PC-9 (cell line): ENCODE results near the gene HBP1. TPM values are rescaled to one million over a fixed set of nuclear protein-coding genes. Genes with fewer than 3 reads are reported as not detected.

Source experiments
- BruUV-seq: library from RNA; stranded (reverse); fragments of 400-500 nt; replicated peaks from 2 replicates; lab custom pipeline; 2021; lab: Mats Ljungman, UMichigan
- CTCF ChIA-PET: fragments of 300-600 bp; sonication (Branson Sonifier 250); formaldehyde crosslinking; loops from one replicate; lab custom pipeline; 2022; ENCODE audit warnings: antibody characterized with exemption; lab: Charles Lee
- POLR2A ChIA-PET: fragments of 300-600 bp; sonication (Branson Sonifier 250); formaldehyde crosslinking; loops from one replicate; lab custom pipeline; 2022; ENCODE audit warnings: antibody characterized with exemption; ENCODE audit not compliant: unreplicated experiment; lab: Charles Lee
- DNase-seq, 2 experiments: peaks; one replicate each; pipeline versions ENCODE4 v3.0.0 to v3.0.0-alpha.2; 2015 to 2022; ENCODE audit warnings: mixed read lengths in 1 of 2
- H2AFZ ChIP-seq: fragments of 200-600 bp; sonication (generic); 2 replicates; pipeline ENCODE4 v1.8.1; 2017; ENCODE audit warnings: antibody characterized with exemption
- H3F3A ChIP-seq: fragments of 200-600 bp; sonication (generic); 2 replicates; pipeline ENCODE4 v1.8.1; 2017; ENCODE audit warnings: antibody characterized with exemption, mild to moderate bottlenecking, low read depth; ENCODE audit not compliant: insufficient read depth
- H3K27ac ChIP-seq: fragments of 200-600 bp; sonication (generic); 2 replicates; pipeline ENCODE4 v1.6.1; 2016; ENCODE audit warnings: mixed run types
- H3K27me3 ChIP-seq: fragments of 200-600 bp; sonication (generic); 2 replicates; pipeline ENCODE4 v1.6.1; 2016; ENCODE audit warnings: low read depth, mixed run types; ENCODE audit not compliant: insufficient read depth
- H3K36me3 ChIP-seq: fragments of 200-600 bp; sonication (generic); 2 replicates; pipeline ENCODE4 v1.6.1; 2016; ENCODE audit warnings: low read depth, mixed run types
- H3K4me1 ChIP-seq: fragments of 200-600 bp; sonication (generic); replicated peaks from 2 replicates; pipeline ENCODE4 v1.6.1; 2016; ENCODE audit warnings: mixed run types; ENCODE audit not compliant: insufficient read depth
- H3K4me2 ChIP-seq: fragments of 200-600 bp; sonication (generic); 2 replicates; pipeline ENCODE4 v1.6.1; 2017; ENCODE audit warnings: mixed run types
- H3K4me3 ChIP-seq: fragments of 200-600 bp; sonication (generic); 2 replicates; pipeline ENCODE4 v1.6.1; 2016; ENCODE audit warnings: mixed run types
- H3K79me2 ChIP-seq: fragments of 200-600 bp; sonication (generic); 2 replicates; pipeline ENCODE4 v1.6.1; 2017; ENCODE audit warnings: low read depth, mixed run types
- H3K9me2 ChIP-seq: fragments of 200-600 bp; sonication (generic); 2 replicates; pipeline ENCODE4 v1.8.1; 2017; ENCODE audit warnings: mild to moderate bottlenecking; ENCODE audit not compliant: insufficient read depth
- H3K9me3 ChIP-seq: fragments of 200-600 bp; sonication (generic); 2 replicates; pipeline ENCODE4 v1.8.1; 2016; ENCODE audit warnings: low read depth; ENCODE audit not compliant: insufficient read depth
- H4K20me1 ChIP-seq: fragments of 200-600 bp; sonication (generic); 2 replicates; pipeline ENCODE4 v1.8.1; 2017; ENCODE audit not compliant: insufficient read depth
- EZH2 ChIP-seq: fragments of 200-600 bp; sonication (generic); IDR thresholded peaks from 2 replicates; pipeline ENCODE4 v1.8.0; 2017; ENCODE audit warnings: antibody characterized with exemption, low read depth
- intact Hi-C: fragments of 100-400 bp; cut with micrococcal nuclease; formaldehyde crosslinking; loops from one replicate; pipeline ENCODE4 v1.10.0; 2022; ENCODE audit not compliant: unreplicated experiment
- total RNA-seq: library from RNA; stranded (reverse); gene quantifications from 2 replicates; pipeline ENCODE4 v1.2.3, GENCODE V29; 2021
- TF ChIP-seq, protein P1 (sequence below): fragments of 200-600 bp; sonication (generic); conservative IDR thresholded peaks from 2 replicates; pipeline ENCODE4 v1.6.1; 2017; ENCODE audit warnings: mixed run types, antibody characterized with exemption, mild to moderate bottlenecking, moderate library complexity

Gene HBP1
- total RNA-seq, 1 experiment from 2014 or later, result 60.0 TPM

DNA sequence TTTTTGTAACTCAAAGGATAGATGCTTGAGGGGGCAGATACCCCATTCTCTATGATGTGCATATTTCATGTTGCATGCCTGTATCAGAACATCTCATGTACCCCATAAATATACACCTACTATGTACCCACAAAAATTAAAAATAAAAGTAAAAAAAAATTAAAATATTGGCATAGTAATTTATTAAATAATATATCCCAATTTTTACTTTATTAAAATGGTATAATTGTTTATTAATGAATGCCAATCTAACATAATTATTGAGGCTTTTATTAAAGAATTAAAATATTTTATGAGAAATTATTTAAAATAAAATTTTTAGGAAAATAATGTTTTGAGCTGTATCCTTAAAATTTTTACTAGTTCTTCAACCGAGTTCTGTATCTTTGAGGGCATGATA is 18.9 kb upstream of the HBP1 start:
- H3K9me3 ChIP-seq, result no peaks in the 10 kb centered on the region
- no peaks in the 10 kb centered on the region for H3K9me2 ChIP-seq
- no TSS peak for BruUV-seq
- POLR2A ChIA-PET, result interaction anchor here (0.6 kb wide), 1 partner anchor 1252 kb away, joined by 3 read pairs; no protein-coding TSS in a partner anchor
- no peaks in the 10 kb centered on the region for H3K36me3 ChIP-seq
- intact Hi-C loops, result loop anchor here (1.0 kb wide), 5 partner anchors 203 to 974 kb away; partner anchors contain the start of gene CCDC71L
- no peak overlapping the region for H3K27ac ChIP-seq
- H4K20me1 ChIP-seq, result no peaks in the 10 kb centered on the region
- no peak for DNase-seq
- no peak overlapping the region for H3K4me3 ChIP-seq
- no peak overlapping the region for H2AFZ ChIP-seq
- H3K79me2 ChIP-seq, result no peaks in the 10 kb centered on the region
- TF ChIP-seq, protein P1, sequence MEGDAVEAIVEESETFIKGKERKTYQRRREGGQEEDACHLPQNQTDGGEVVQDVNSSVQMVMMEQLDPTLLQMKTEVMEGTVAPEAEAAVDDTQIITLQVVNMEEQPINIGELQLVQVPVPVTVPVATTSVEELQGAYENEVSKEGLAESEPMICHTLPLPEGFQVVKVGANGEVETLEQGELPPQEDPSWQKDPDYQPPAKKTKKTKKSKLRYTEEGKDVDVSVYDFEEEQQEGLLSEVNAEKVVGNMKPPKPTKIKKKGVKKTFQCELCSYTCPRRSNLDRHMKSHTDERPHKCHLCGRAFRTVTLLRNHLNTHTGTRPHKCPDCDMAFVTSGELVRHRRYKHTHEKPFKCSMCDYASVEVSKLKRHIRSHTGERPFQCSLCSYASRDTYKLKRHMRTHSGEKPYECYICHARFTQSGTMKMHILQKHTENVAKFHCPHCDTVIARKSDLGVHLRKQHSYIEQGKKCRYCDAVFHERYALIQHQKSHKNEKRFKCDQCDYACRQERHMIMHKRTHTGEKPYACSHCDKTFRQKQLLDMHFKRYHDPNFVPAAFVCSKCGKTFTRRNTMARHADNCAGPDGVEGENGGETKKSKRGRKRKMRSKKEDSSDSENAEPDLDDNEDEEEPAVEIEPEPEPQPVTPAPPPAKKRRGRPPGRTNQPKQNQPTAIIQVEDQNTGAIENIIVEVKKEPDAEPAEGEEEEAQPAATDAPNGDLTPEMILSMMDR, result no peak
- no peak for TF ChIP-seq EZH2
- CTCF ChIA-PET, result interaction anchor here (0.5 to 1.7 kb wide), 4 partner anchors 202 to 1093 kb away, joined by 3 to 22 read pairs (median 7); no protein-coding TSS in a partner anchor
- no peaks in the 10 kb centered on the region for H3K27me3 ChIP-seq
- peaks cover 12% of the 10 kb centered on the region; the same call in 1 of the 2 replicates for H3K4me1 ChIP-seq
- H3K4me2 ChIP-seq, result no peak overlapping the region
- H3F3A ChIP-seq, result peaks cover 4% of the 10 kb centered on the region; the same call in 1 of the 2 replicates

DNA sequence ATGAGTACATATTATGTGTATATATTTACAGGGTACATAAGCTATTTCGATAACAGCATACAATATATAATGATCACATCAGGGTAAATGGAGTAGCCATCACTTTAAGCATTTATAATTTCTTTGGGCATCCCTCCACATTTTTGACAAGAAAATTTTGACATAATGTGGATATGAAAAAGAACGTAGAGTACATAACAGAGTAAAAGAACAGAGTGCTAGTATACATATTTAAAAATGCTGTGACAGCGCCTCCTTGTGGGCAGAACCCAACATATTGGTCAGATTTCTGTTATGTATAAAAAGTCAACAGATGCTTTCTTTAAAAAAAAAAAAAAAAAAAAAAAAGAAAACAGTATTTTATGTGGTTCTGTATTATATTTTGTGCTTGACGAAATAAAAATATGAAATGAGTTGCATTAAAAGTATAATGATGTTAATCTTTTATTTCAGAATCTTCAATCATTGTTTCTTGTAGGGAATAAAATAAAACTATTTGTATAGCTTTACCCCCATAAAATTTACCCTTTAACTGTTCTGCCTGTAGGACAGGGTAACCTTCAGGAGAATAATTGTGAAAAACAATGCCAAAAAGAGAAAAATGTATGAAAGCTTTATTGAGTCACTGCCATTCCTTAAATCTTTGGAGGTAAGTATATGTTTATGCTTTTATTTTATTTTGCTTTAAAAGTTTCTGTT is 18.3 kb upstream of the HBP1 start:
- DNase-seq, result peak; percentile 45 to 70
- no peaks in the 10 kb centered on the region for H3K36me3 ChIP-seq
- CTCF ChIA-PET, result interaction anchor here (0.6 to 1.7 kb wide), 5 partner anchors 18 to 607 kb away, joined by 3 to 22 read pairs (median 5); partner anchors contain the start of gene HBP1
- H3K9me2 ChIP-seq, result no peaks in the 10 kb centered on the region
- no peak overlapping the region for H3K4me3 ChIP-seq
- H3F3A ChIP-seq, result peaks cover 4% of the 10 kb centered on the region; the same call in 1 of the 2 replicates
- peaks cover 12% of the 10 kb centered on the region; the same call in 1 of the 2 replicates for H3K4me1 ChIP-seq
- POLR2A ChIA-PET, result no interaction called here
- H3K27me3 ChIP-seq, result no peaks in the 10 kb centered on the region
- intact Hi-C loops, result loop anchor here (1.0 kb wide), 5 partner anchors 203 to 974 kb away; partner anchors contain the start of gene CCDC71L
- no peak overlapping the region for H3K27ac ChIP-seq
- no peaks in the 10 kb centered on the region for H4K20me1 ChIP-seq
- no TSS peak for BruUV-seq
- no peak overlapping the region for H2AFZ ChIP-seq
- TF ChIP-seq, protein P1, result peak; percentile 87
- no peak for TF ChIP-seq EZH2
- H3K79me2 ChIP-seq, result no peaks in the 10 kb centered on the region
- H3K4me2 ChIP-seq, result no peak overlapping the region
- no peaks in the 10 kb centered on the region for H3K9me3 ChIP-seq

GRCh38 chr7:107151538-107151937 is 17.3 kb upstream of the HBP1 start:
- BruUV-seq, result no TSS peak
- Histone ChIP-seq H3K27me3 (no peaks in the 10 kb centered on the region), H3K36me3 (no peaks in the 10 kb centered on the region), H2AFZ (no peak overlapping the region), H3K27ac (no peak overlapping the region), H3F3A (no peaks in the 10 kb centered on the region; the same call in 1 of the 2 replicates), H4K20me1 (no peaks in the 10 kb centered on the region), H3K4me2 (no peak overlapping the region), H3K4me3 (no peak overlapping the region), H3K4me1 (peaks cover 12% of the 10 kb centered on the region; the same call in 1 of the 2 replicates), H3K9me3 (no peaks in the 10 kb centered on the region), H3K9me2 (no peaks in the 10 kb centered on the region), H3K79me2 (no peaks in the 10 kb centered on the region)
- no peak for DNase-seq
- CTCF ChIA-PET, result interaction anchor here (0.5 to 1.6 kb wide), 4 partner anchors 17 to 645 kb away, joined by 3 to 7 read pairs (median 7); partner anchors contain the start of gene HBP1
- POLR2A ChIA-PET, result no interaction called here
- TF ChIP-seq, protein P1, result no peak
- TF ChIP-seq EZH2, result no peak
- intact Hi-C loops, result no loop called here
